Body of pancreas (tissue), 4 donors: Measurements from ENCODE around the gene CENPK. TPM values are rescaled to one million over a fixed set of nuclear protein-coding genes. Genes with fewer than 3 reads are reported as not detected.

ENCODE experiments used
- ATAC-seq: fragments of 150-250 bp; one replicate; pipeline ENCODE4 v1.9.1; 2016
- DNase-seq, 4 donors: peaks; one replicate each; pipeline ENCODE4 v3.0.0-alpha.2; 2019
- H3K27ac ChIP-seq, 4 donors: fragments of 200-600 bp; sonication (generic); 1 replicate in 3 of 4; 2 replicates in 1 of 4; pipeline versions ENCODE4 v1.5.1 to v1.6.1; 2016 to 2019; ENCODE audit warnings: mild to moderate bottlenecking in 1 of 4, mixed read lengths in 1 of 4, moderate library complexity in 1 of 4
- H3K27me3 ChIP-seq, 2 donors: fragments of 200-600 bp; sonication (generic); one replicate each; pipeline ENCODE4 v1.6.0; 2016; ENCODE audit warnings: mild to moderate bottlenecking in 1 of 2
- H3K36me3 ChIP-seq, 2 donors: fragments of 200-600 bp; sonication (generic); replicated peaks in 1 of 2; 2 replicates each; pipeline ENCODE4 v1.5.1; 2016; ENCODE audit warnings: low read depth in 2 of 2; ENCODE audit not compliant: insufficient read depth in 1 of 2
- H3K4me1 ChIP-seq: fragments of 200-600 bp; sonication (generic); one replicate; pipeline ENCODE4 v1.6.0; 2016
- H3K4me3 ChIP-seq, 2 donors: fragments of 200-600 bp; sonication (generic); 1 replicate in 1 of 2; 2 replicates in 1 of 2; pipeline ENCODE4 v1.5.1; 2016 to 2019
- H3K9me3 ChIP-seq, 3 donors: fragments of 200-600 bp; sonication (generic); 1 replicate in 2 of 3; 2 replicates in 1 of 3; pipeline ENCODE4 v1.5.1; 2016
- POLR2A ChIP-seq, 3 donors: fragments of 450-650 bp; IDR thresholded peaks; one replicate each; pipeline ENCODE4 v1.6.1; 2016; ENCODE audit warnings: antibody characterized with exemption in 3 of 3, mild to moderate bottlenecking in 2 of 3
- WGBS, 2 donors: methylation state at CpG; one replicate each; pipeline ENCODE4 v1.1.5; 2017; 5-methylcytosine and 5-hydroxymethylcytosine counted together
- intact Hi-C: fragments of 100-400 bp; cut with DNase I; formaldehyde crosslinking; loops from one replicate; pipeline ENCODE4 v1.15.1; 2023
- total RNA-seq, 2 donors: library from RNA; depleted of rRNA; stranded (reverse); fragments of >200 nt; gene quantifications; one replicate each; pipeline ENCODE4 v1.1.0, GENCODE V29; 2016
- TF ChIP-seq, protein P1 (sequence below), 7 experiments: fragments of 450-650 bp in 4 of 7; fragments of 200-600 bp in 3 of 7; sonication (generic) in 3 of 7; IDR thresholded peaks; one replicate each; pipeline ENCODE4 v1.5.1; 2016 to 2019; ENCODE audit warnings: antibody characterized with exemption in 7 of 7

Gene CENPK
- total RNA-seq, 2 donors from 2014 or later: 1.3 TPM; not detected in 1

DNA sequence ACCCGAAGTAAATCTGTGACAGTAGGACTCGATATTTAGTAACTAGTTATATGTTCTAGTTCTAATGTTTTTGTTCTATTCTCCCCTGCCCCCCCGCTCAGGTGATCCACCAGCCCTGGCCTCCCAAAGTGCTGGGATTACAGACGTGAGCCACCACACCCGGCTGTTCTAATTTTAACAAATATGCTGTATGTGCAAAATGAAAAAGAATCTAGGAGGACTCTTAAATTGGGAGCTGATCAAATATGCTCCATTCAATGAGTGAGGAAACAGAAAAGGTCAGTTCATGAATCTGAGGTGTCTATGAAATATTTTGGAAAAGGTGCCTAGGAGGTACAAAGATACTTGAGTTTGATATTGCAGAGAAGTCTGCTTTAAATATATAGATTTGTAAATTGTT, 16.8 kb downstream of the CENPK start:
- Histone ChIP-seq H3K36me3 (no peaks in the 10 kb centered on the region), H3K4me1 (no peaks in the 10 kb centered on the region), H3K27me3 (no peaks in the 10 kb centered on the region), H3K27ac (no peak overlapping the region), H3K9me3 (no peaks in the 10 kb centered on the region), H3K4me3 (no peak overlapping the region)
- no peak for ATAC-seq
- no peak for TF ChIP-seq POLR2A (IDR thresholded peaks at IDR 0.05)
- TF ChIP-seq, protein P1, sequence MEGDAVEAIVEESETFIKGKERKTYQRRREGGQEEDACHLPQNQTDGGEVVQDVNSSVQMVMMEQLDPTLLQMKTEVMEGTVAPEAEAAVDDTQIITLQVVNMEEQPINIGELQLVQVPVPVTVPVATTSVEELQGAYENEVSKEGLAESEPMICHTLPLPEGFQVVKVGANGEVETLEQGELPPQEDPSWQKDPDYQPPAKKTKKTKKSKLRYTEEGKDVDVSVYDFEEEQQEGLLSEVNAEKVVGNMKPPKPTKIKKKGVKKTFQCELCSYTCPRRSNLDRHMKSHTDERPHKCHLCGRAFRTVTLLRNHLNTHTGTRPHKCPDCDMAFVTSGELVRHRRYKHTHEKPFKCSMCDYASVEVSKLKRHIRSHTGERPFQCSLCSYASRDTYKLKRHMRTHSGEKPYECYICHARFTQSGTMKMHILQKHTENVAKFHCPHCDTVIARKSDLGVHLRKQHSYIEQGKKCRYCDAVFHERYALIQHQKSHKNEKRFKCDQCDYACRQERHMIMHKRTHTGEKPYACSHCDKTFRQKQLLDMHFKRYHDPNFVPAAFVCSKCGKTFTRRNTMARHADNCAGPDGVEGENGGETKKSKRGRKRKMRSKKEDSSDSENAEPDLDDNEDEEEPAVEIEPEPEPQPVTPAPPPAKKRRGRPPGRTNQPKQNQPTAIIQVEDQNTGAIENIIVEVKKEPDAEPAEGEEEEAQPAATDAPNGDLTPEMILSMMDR (IDR thresholded peaks at IDR 0.05): no peak
- DNase-seq: no peak
- intact Hi-C loops: no loop called here
- 83 to 90% methylated on average over 5 of the region's 5 CpGs for WGBS, 2 donors

DNA sequence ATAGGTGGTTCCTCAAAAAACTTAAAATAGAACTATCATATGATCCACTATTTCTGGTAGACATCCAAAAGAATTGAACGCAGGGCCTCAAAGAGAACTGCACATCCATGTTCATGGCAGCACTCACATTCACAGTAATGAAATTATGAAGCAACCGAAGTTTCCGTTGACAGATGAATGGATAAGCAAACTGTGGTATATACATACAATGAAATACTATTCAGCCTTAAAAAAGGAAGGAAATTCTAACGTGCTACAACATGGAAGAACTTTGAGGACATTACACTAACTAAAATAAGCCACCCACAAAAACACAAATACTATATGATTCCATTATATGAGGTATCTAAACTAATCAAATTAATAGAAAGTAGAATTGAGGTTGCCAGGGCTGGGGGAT, 18.5 kb downstream of the CENPK start:
- no peaks in the 10 kb centered on the region for H3K36me3 ChIP-seq
- H3K27me3 ChIP-seq: no peaks in the 10 kb centered on the region
- no peaks in the 10 kb centered on the region for H3K9me3 ChIP-seq
- ATAC-seq (no peak), DNase-seq (no peak)
- H3K4me1 ChIP-seq: no peaks in the 10 kb centered on the region
- intact Hi-C loops: no loop called here
- WGBS, 2 donors: 92 to 93% methylated on average over 4 of the region's 4 CpGs
- TF ChIP-seq, protein P1 (IDR thresholded peaks at IDR 0.05): no peak
- no peak overlapping the region for H3K4me3 ChIP-seq
- H3K27ac ChIP-seq: no peak overlapping the region

DNA sequence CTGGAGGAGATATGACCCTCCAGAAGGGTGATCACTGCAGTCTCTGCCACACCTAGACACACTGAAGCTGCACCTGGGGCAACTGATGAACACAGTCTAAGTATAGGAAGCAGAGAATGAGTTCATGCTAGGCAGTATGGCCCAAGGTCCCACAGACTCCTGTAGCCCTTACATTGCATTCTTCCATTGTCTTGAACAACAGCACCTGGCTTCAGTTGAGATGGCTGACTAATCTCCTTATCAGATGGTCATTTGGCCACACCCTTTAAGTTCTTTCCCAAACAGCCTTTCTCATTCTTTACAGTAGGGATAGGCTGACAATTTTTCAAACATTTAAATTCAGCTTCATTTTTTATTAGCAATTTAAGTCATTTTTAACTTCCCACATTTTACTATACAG, 23.1 kb downstream of the CENPK start:
- TF ChIP-seq POLR2A (IDR thresholded peaks at IDR 0.05): no peak
- TF ChIP-seq, protein P1 (IDR thresholded peaks at IDR 0.05): no peak
- intact Hi-C loops: no loop called here
- no peaks in the 10 kb centered on the region for H3K9me3 ChIP-seq
- no peak overlapping the region for H3K27ac ChIP-seq
- no peaks in the 10 kb centered on the region for H3K36me3 ChIP-seq
- H3K27me3 ChIP-seq: no peaks in the 10 kb centered on the region
- no peak for DNase-seq
- no peak overlapping the region for H3K4me3 ChIP-seq
- H3K4me1 ChIP-seq: no peaks in the 10 kb centered on the region
- no peak for ATAC-seq

DNA sequence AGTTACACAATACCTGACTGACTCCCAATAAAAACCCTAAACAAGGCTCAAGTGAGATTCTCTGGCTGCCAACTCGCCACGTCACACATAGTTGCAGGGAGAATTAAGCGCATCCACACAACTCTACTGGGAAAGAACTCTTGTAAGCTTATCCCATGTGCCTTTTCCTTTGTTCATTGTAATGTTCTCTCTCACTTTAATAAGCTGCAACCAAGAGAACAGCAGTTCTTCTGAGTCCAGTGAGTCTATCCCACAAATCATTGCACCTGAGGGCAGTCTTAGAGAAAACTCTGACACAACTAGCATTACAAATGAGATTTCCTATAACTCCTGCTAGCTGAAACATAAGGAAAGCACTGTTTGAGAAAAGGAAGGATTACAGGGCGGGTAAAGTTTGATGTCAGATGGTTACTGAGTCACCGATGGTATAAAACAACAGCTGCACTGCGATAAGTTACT, 27.4 kb downstream of the CENPK start:
- TF ChIP-seq, protein P1 (IDR thresholded peaks at IDR 0.05): no peak
- TF ChIP-seq POLR2A (IDR thresholded peaks at IDR 0.05): no peak
- no peaks in the 10 kb centered on the region for H3K9me3 ChIP-seq
- H3K4me3 ChIP-seq: no peak overlapping the region
- no peaks in the 10 kb centered on the region for H3K4me1 ChIP-seq
- DNase-seq: no peak
- intact Hi-C loops: no loop called here
- no peak overlapping the region for H3K27ac ChIP-seq
- H3K36me3 ChIP-seq: no peaks in the 10 kb centered on the region
- 88 to 91% methylated on average over 6 of the region's 6 CpGs for WGBS, 2 donors
- H3K27me3 ChIP-seq: no peaks in the 10 kb centered on the region
- no peak for ATAC-seq

DNA sequence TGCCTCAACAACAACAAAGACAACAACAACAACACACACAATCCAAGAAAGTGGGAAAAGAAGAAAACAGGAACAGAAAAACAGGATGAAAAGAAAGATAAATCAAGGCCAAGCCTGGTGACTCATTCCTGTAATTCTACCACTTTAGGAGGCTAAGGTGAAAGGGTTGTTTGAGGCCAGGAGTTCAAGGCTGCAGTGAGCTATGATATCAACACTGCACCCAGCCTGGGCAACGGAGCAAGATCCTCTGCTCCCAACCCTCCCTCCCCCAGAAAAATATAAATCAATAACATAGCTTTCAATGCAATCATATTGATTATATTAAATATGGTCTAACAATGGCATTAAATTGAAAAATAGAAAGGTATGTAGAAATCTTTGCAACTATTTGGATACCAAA, 32.1 kb downstream of the CENPK start:
- DNase-seq (no peak), ATAC-seq (no peak)
- intact Hi-C loops: no loop called here
- Histone ChIP-seq H3K27me3 (no peaks in the 10 kb centered on the region), H3K4me1 (no peaks in the 10 kb centered on the region), H3K36me3 (no peaks in the 10 kb centered on the region), H3K9me3 (no peaks in the 10 kb centered on the region), H3K4me3 (no peak overlapping the region), H3K27ac (no peak overlapping the region)
- TF ChIP-seq, protein P1 (IDR thresholded peaks at IDR 0.05): no peak
- no peak for TF ChIP-seq POLR2A (IDR thresholded peaks at IDR 0.05)
- WGBS, 2 donors: 94 to 97% methylated on average over 1 of the region's 1 CpG
